ENCODE measurements around the gene DIP2C.

DIP2C gene

DNA sequence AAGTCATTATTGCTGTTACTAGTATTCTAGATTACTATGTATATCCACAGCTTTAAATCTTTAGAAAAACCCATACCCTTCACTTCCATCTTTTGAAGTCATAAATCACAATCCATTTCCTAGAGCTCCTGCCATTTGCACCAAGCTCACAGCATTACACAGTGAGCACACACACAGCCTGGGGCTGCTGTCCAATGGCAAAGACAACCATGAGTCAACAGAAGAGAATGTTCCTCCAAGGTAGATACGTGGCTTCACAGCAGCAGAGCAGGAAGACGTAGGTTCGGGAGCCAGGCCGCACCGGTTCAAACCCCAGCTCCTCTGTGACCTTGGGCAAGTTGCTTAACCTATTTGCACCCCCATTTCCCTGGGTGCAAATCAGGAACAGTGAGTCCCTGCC, 234.6 kb downstream of the DIP2C start:
- no peaks in the 10 kb centered on the region for H3K9me3 ChIP-seq (ENCODE audit: insufficient read depth, low read depth, low read length)
- H3K4me3 ChIP-seq (ENCODE audit: low read length, poor library complexity, severe bottlenecking), result no peak overlapping the region
- H3K9ac ChIP-seq (ENCODE audit: low read depth, low read length, poor library complexity, severe bottlenecking), result no peak overlapping the region
- H3K4me1 ChIP-seq (ENCODE audit: insufficient read depth, low read length, poor library complexity, severe bottlenecking), result peaks cover 19% of the 10 kb centered on the region
- peaks cover 17% of the 10 kb centered on the region for H3F3A ChIP-seq (ENCODE audit: low read depth)
- H3K79me2 ChIP-seq (ENCODE audit: insufficient read depth, low read length), result no peaks in the 10 kb centered on the region
- no peaks in the 10 kb centered on the region for H3K9me2 ChIP-seq (replicated peaks; ENCODE audit: low read depth, low read length)
- no peak for TF ChIP-seq CTCF (conservative IDR thresholded peaks at IDR 0.05; ENCODE audit: low read length)
- TF ChIP-seq EZH2phosphoT487 (IDR thresholded peaks at IDR 0.05; ENCODE audit: borderline replicate concordance), result no peak
- H3K27me3 ChIP-seq (ENCODE audit: insufficient read depth, low read length, poor library complexity, severe bottlenecking), result peaks cover 78% of the 10 kb centered on the region
- no peak overlapping the region for H2AFZ ChIP-seq (ENCODE audit: low read length)
- no peaks in the 10 kb centered on the region for H3K36me3 ChIP-seq (ENCODE audit: insufficient read depth, low read length)
- H3K4me2 ChIP-seq (ENCODE audit: low read depth, low read length, poor library complexity, severe bottlenecking), result no peak overlapping the region
- no peaks in the 10 kb centered on the region for H4K20me1 ChIP-seq (ENCODE audit: insufficient read depth, low read length, poor library complexity, severe bottlenecking)

- H4K20me1 ChIP-seq (ENCODE audit: insufficient read depth, low read length, poor library complexity, severe bottlenecking), result no peaks in the 10 kb centered on the region
These were observed 235.8 kb downstream of the DIP2C start for GRCh38 chr10:453647-454046.

GRCh38 chr10:452512-453426, 236.7 kb downstream of the DIP2C start:
- no peaks in the 10 kb centered on the region for H3K36me3 ChIP-seq (ENCODE audit: insufficient read depth, low read length)
- H3K4me3 ChIP-seq (ENCODE audit: low read length, poor library complexity, severe bottlenecking), result no peak overlapping the region
- no peaks in the 10 kb centered on the region for H4K20me1 ChIP-seq (ENCODE audit: insufficient read depth, low read length, poor library complexity, severe bottlenecking)
- no peaks in the 10 kb centered on the region for H3K79me2 ChIP-seq (ENCODE audit: insufficient read depth, low read length)
- H3K4me1 ChIP-seq (ENCODE audit: insufficient read depth, low read length, poor library complexity, severe bottlenecking), result peaks cover 19% of the 10 kb centered on the region
- H3K9me3 ChIP-seq (ENCODE audit: insufficient read depth, low read depth, low read length), result no peaks in the 10 kb centered on the region
- H3K27me3 ChIP-seq (ENCODE audit: insufficient read depth, low read length, poor library complexity, severe bottlenecking), result peaks cover 57% of the 10 kb centered on the region
- no peak overlapping the region for H2AFZ ChIP-seq (ENCODE audit: low read length)
- no peak overlapping the region for H3K9ac ChIP-seq (ENCODE audit: low read depth, low read length, poor library complexity, severe bottlenecking)
- H3K9me2 ChIP-seq (replicated peaks; ENCODE audit: low read depth, low read length), result no peaks in the 10 kb centered on the region
- H3F3A ChIP-seq (ENCODE audit: low read depth), result peaks cover 21% of the 10 kb centered on the region
- no peak overlapping the region for H3K4me2 ChIP-seq (ENCODE audit: low read depth, low read length, poor library complexity, severe bottlenecking)
- TF ChIP-seq EZH2phosphoT487 (IDR thresholded peaks at IDR 0.05; ENCODE audit: borderline replicate concordance) (no peak), CTCF (conservative IDR thresholded peaks at IDR 0.05; ENCODE audit: low read length) (no peak)

More at GRCh38 chr10:453647-454046, 235.8 kb downstream of the DIP2C start:
- Histone ChIP-seq H2AFZ (ENCODE audit: low read length) (no peak overlapping the region), H3F3A (ENCODE audit: low read depth) (peaks cover 21% of the 10 kb centered on the region), H3K27me3 (ENCODE audit: insufficient read depth, low read length, poor library complexity, severe bottlenecking) (peaks cover 66% of the 10 kb centered on the region), H3K4me2 (ENCODE audit: low read depth, low read length, poor library complexity, severe bottlenecking) (no peak overlapping the region), H3K36me3 (ENCODE audit: insufficient read depth, low read length) (no peaks in the 10 kb centered on the region), H3K4me3 (ENCODE audit: low read length, poor library complexity, severe bottlenecking) (no peak overlapping the region), H3K9me2 (replicated peaks; ENCODE audit: low read depth, low read length) (no peaks in the 10 kb centered on the region), H3K79me2 (ENCODE audit: insufficient read depth, low read length) (no peaks in the 10 kb centered on the region), H3K9ac (ENCODE audit: low read depth, low read length, poor library complexity, severe bottlenecking) (no peak overlapping the region), H3K9me3 (ENCODE audit: insufficient read depth, low read depth, low read length) (no peaks in the 10 kb centered on the region), H3K4me1 (ENCODE audit: insufficient read depth, low read length, poor library complexity, severe bottlenecking) (peaks cover 19% of the 10 kb centered on the region)
- no peak for TF ChIP-seq EZH2phosphoT487 (IDR thresholded peaks at IDR 0.05; ENCODE audit: borderline replicate concordance)
- no peak for TF ChIP-seq CTCF (conservative IDR thresholded peaks at IDR 0.05; ENCODE audit: low read length)

Measured in Loucy (cell line).